ENCODE results near the gene MAP1LC3C.
"Not testable (repeated sequence)": the region's sequence is repeated elsewhere in the genome, so short reads cannot be mapped to it uniquely, and the experiment has no call there.

Gene MAP1LC3C

DNA sequence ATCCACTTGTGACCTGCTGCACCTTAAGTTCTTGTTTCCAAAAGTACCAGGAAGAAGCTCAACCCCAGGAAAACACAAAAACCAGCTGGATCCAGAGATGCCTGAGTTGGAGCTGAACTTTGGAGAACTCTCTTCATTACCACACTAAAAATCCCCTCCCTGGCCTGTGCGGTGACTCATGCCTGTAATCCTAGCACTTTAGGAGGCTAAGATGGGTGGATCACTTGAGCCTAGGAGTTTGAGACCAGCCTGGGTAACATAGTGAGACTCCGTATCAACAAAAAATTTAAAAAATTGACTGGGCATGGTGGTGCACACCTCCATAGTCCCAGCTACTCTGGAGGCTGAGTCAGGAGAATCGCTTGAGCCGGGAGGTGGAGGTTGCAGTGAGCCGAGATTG is 6.2 kb downstream of the MAP1LC3C start:
- DNase-seq (ENCODE audit: low read depth in 2 of 2), result no peak

- no peak for DNase-seq (ENCODE audit: low read depth in 2 of 2)
Observed at GRCh38 chr1:241990040-241990439, 8.9 kb downstream of the MAP1LC3C start.

DNA sequence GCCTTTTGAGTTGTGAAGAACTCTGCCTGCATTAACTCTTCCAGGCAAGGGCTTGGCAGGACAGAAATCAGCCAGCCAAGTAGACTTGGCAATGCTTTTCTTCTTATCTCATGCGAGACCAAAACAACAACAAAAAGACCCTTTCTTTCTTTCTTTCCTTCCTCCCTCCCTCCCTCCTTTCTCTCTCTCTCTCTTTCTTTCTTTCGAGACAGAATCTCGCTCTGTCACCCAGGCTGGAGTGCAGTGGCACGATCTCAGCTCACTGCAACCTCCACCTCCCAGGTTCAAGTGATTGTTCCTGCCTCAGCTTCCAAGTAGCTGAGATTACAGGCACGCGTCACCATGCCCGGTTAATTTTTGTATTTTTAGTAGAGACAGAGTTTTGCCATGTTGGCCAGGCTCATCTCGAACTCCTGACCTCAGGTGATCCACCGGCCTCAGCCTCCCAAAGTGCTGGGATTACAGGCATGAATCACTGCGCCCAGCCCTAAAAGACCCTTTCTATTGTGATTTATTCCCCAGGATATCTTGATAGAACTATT is 10.4 kb downstream of the MAP1LC3C start:
- not testable (repeated sequence) for DNase-seq (ENCODE audit: low read depth in 2 of 2)

DNA sequence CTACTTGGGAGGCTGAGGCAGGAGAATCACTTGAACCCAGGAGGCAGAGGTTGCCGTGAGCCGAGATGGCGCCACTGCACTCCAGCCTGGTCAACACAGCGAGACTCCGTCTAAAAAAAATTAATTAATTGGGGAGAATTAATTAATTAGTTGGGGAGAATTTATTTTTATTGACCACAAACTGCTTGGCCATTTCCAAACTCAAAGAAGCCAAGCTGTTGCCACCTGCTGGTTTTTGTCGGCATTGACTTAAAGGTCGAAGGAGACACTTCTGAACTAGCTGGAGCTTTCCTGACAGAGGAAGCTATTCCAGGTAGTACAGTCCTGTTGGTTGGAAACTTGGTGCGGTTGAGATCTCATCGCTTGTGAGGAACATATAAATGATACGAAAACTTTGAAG is 13.1 kb downstream of the MAP1LC3C start:
- no peak for DNase-seq (ENCODE audit: low read depth in 2 of 2)

GRCh38 chr1:241979926-241980325 is 19.0 kb downstream of the MAP1LC3C start:
- DNase-seq (ENCODE audit: low read depth in 2 of 2), result no peak

- no peak for DNase-seq (ENCODE audit: low read depth in 2 of 2)
Observed at GRCh38 chr1:241979071-241979470, 19.8 kb downstream of the MAP1LC3C start.

GRCh38 chr1:241976229-241976628 is 22.7 kb downstream of the MAP1LC3C start:
- DNase-seq (ENCODE audit: low read depth in 2 of 2), result no peak

DNA sequence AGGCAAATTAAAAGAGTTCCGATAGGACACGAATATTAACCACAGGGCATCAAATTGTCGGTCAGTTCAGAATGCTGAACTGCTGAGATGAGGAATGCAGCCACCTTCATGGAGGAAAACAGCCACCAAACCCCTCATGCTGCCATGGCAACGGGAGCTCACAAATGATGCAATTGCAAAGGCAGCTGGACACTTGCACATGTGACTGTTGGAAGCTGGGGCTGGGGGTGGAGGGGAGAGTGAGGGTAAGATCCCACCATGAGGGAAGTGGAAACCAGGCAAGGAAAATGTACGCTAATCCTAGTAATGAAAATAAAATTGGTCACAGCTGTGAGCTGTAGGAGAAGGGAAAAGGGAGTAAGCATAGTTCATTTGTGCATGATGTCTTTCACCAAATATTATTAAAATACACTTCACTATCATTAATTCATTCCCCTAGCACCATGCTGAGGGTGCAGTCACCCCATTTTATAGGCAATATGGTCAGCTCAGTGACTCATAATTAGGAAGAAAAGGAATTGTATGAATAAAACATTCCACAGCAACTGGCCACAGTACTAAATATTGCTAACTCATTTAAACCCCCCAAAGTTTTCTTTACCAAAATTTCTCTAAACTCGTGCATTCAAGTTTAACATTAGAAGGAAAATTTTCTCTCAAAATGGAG is 26.1 kb downstream of the MAP1LC3C start:
- no peak for DNase-seq (ENCODE audit: low read depth in 2 of 2)

GRCh38 chr1:241968611-241969010 is 30.3 kb downstream of the MAP1LC3C start:
- DNase-seq (ENCODE audit: low read depth in 2 of 2), result no peak

GRCh38 chr1:241964550-241965282 is 34.2 kb downstream of the MAP1LC3C start:
- no peak for DNase-seq (ENCODE audit: low read depth in 2 of 2)

GRCh38 chr1:241963722-241964121 is 35.2 kb downstream of the MAP1LC3C start:
- DNase-seq (ENCODE audit: low read depth in 2 of 2), result no peak

DNA sequence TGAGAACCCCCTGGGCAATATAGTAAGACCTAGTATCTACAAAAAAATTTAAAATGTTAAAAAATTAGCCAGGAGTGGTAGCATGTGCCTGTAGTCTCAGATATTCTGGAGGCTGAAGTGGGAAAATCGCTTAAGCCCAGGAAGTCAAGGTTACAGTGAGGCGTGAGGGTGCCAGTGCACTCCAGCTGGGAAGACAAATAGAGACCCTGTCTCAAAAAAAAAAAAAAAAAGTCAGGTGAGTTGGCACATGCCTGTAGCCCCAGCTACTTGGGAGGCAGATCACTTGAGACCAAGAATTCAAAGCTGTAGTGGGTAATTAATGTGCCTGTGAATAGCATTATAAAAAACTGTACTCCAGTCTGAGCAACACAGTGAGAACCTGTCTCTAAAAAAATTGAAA is 36.7 kb downstream of the MAP1LC3C start:
- DNase-seq (ENCODE audit: low read depth in 2 of 2), result no peak

DNA sequence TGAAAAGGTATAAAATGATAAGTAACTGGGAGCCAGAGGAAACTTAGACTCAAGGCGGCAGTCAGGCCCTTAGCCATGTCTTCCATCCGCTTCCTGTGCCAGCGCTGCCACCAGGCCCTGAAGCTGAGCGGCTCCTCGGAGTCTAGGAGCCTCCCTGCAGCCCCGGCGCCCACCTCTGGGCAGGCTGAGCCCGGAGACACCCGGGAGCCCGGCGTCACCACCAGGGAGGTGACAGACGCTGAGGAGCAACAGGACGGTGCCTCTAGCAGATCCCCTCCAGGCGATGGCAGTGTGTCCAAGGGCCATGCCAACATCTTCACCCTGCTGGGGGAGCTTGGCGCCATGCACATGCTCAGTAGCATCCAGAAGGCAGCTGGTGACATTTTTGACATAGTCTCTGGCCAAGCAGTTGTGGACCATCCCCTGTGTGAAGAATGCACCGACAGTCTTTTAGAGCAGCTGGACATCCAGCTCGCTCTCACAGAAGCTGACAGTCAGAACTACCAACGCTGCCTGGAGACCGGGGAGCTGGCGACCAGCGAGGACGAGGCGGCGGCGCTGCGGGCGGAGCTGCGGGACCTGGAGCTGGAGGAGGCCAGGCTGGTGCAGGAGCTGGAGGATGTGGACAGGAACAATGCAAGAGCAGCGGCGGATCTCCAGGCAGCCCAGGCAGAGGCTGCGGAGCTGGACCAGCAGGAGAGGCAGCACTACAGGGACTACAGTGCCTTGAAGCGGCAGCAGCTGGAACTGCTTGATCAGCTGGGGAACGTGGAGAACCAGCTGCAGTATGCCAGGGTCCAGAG is 41.0 kb downstream of the MAP1LC3C start, which contains the start of gene BECN2:
Gene BECN2 (plus strand): TSS at position 76 of the 803 bp plus-strand sequence. CDS start 0 bp downstream, at position 76.
- no peak for DNase-seq (ENCODE audit: low read depth in 2 of 2)

DNA sequence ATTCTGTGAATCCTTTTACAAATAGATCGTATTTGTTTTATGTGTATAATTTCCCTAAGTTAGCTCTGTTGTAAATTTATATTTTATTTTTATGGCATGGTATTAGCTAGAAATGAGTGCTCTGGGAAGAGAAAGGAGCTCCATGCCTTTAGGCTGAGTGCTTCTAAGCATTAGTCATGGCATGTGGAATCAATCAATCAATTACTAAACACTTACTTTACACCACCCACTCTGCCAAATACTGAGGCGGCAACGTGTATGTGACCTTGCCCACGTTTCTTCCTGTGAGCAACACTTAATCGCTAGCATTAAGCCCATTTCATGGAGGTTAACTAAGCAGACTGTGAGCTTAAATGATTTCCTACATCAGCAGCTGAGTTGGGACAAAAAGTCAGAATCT is 48.5 kb downstream of the MAP1LC3C start:
- no peak for DNase-seq (ENCODE audit: low read depth in 2 of 2)

DNA sequence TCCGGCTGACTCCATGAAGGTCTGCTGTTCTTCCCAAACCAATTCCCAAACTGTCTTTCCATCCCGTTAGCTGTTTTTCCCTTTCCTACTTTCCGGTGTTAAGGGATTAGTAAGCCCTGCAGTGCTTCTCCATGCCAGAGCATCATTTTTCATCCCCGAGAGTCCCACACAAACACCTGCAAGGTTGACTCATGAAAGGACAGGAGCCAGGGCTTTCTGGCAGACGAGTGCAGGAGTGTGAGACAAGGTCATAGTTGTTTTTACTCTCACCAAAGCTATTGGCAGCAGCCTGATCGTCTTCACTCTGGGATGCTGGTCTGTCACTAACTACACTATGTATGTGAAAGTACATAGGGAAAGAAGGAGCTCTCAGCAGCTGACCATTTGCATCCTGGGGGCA is 51.5 kb downstream of the MAP1LC3C start:
- DNase-seq (ENCODE audit: low read depth in 2 of 2), result no peak

Data from activated CD8-positive, alpha-beta memory T cell treated with anti-CD3 and anti-CD28 coated beads for 4 hours (primary cell).